ENCODE results near the gene ARHGAP10.

DNA sequence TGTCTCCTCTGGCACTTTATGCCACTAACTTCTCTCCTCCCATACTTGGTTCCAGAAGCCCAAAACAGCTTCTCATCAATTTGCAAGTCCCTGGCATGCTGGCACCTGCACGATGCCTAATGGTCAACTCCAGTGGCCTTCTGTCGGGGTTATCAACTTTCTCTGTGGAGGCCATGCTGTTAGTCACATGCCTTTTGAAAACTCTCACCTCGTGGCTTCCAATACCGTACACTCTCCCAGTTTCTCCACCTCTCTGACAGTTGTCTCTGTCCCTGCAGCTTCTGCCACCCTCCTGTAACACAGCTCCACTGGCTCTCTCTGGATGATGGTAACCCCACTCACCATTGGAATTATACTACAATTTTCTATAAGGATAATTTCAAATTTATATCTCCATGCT lies 386.3 kb downstream of the ARHGAP10 start:
- no peak for TF ChIP-seq EZH2phosphoT487 (IDR thresholded peaks at IDR 0.05; ENCODE audit: borderline replicate concordance, low read depth, low read length)
- TF ChIP-seq, protein P1, sequence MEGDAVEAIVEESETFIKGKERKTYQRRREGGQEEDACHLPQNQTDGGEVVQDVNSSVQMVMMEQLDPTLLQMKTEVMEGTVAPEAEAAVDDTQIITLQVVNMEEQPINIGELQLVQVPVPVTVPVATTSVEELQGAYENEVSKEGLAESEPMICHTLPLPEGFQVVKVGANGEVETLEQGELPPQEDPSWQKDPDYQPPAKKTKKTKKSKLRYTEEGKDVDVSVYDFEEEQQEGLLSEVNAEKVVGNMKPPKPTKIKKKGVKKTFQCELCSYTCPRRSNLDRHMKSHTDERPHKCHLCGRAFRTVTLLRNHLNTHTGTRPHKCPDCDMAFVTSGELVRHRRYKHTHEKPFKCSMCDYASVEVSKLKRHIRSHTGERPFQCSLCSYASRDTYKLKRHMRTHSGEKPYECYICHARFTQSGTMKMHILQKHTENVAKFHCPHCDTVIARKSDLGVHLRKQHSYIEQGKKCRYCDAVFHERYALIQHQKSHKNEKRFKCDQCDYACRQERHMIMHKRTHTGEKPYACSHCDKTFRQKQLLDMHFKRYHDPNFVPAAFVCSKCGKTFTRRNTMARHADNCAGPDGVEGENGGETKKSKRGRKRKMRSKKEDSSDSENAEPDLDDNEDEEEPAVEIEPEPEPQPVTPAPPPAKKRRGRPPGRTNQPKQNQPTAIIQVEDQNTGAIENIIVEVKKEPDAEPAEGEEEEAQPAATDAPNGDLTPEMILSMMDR (conservative IDR thresholded peaks at IDR 0.05; ENCODE audit: low read length) = no peak
